Stimulated activated CD8-positive, alpha-beta memory T cell treated with anti-CD3 and anti-CD28 coated beads, Interleukin-4, amount 100 ng/mL, for 48 hours (primary cell): ENCODE data around the gene PLCD3.

Experiments
- DNase-seq: peaks from one replicate; pipeline ENCODE4 v3.0.0-alpha.2; 2020

The PLCD3 gene

GRCh38 chr17:45115015-45115625, 17.2 kb downstream of the PLCD3 start:
- DNase-seq, result no peak

- DNase-seq, result no peak
Observed at GRCh38 chr17:45114117-45114932, 18.0 kb downstream of the PLCD3 start.

GRCh38 chr17:45113424-45113754, 18.9 kb downstream of the PLCD3 start:
- no peak for DNase-seq

- no peak for DNase-seq
Observed at GRCh38 chr17:45112559-45113423, 19.5 kb downstream of the PLCD3 start.

GRCh38 chr17:45111850-45112249, 20.5 kb downstream of the PLCD3 start:
- DNase-seq, result no peak

- DNase-seq, result no peak
Observed at GRCh38 chr17:45110676-45111611, 21.4 kb downstream of the PLCD3 start.

GRCh38 chr17:45108595-45109521, 23.5 kb downstream of the PLCD3 start:
- no peak for DNase-seq

- DNase-seq, result no peak
Observed at GRCh38 chr17:45108051-45108450, 24.3 kb downstream of the PLCD3 start.

- no peak for DNase-seq
Observed at GRCh38 chr17:45107293-45108010, 24.9 kb downstream of the PLCD3 start.

- DNase-seq, result no peak
Observed at GRCh38 chr17:45106582-45106981, 25.7 kb downstream of the PLCD3 start.

- no peak for DNase-seq
Observed at GRCh38 chr17:45106096-45106495, 26.2 kb downstream of the PLCD3 start.

GRCh38 chr17:45104907-45105624, 27.2 kb downstream of the PLCD3 start:
- no peak for DNase-seq

GRCh38 chr17:45104497-45104896, 27.8 kb downstream of the PLCD3 start:
- no peak for DNase-seq

GRCh38 chr17:45104029-45104428, 28.3 kb downstream of the PLCD3 start:
- DNase-seq, result no peak

- DNase-seq, result no peak
Observed at GRCh38 chr17:45103269-45103795, 29.0 kb downstream of the PLCD3 start.

GRCh38 chr17:45102856-45103255, 29.5 kb downstream of the PLCD3 start:
- no peak for DNase-seq

GRCh38 chr17:45101883-45102811, 30.2 kb downstream of the PLCD3 start:
- DNase-seq, result no peak

- no peak for DNase-seq
Observed at GRCh38 chr17:45101546-45101882, 30.8 kb downstream of the PLCD3 start.
